ENCODE results near the gene WBP1L. TPM values are rescaled to one million over a fixed set of nuclear protein-coding genes. Genes with fewer than 3 reads are reported as not detected.

Gene WBP1L
- polyA plus RNA-seq, 3 donors = 13.4 to 64.1 (median 36.3) TPM

GRCh38 chr10:102773320-102773719, 29.6 kb downstream of the WBP1L start:
- WGBS, 3 donors = 42 to 59% (median 44%) methylated on average over 1 of the region's 1 CpG
- no peak overlapping the region for H3K27ac ChIP-seq (ENCODE audit: low read depth, low read length)

DNA sequence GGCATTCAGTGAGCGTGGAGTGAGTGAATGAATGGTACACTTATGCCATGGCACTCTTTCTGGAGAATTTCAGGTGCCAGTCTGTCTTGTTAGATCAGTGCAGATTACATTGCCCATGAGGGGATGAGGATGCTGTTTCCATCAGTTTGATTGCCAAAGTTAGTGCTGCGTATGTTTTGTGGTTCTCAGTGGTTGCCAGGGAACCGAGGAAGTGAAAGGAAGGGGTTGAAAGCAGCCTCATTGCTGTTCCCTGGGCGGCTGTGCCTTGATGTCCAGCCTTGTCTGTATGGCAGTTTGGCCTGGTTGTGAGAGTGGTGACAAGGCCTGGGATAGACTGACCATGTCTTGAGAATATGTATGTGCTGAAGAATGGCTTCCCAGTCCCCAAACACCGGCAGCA, 30.2 kb downstream of the WBP1L start:
- WGBS, 3 donors = 47 to 80% (median 49%) methylated on average over 5 of the region's 5 CpGs
- H3K27ac ChIP-seq (ENCODE audit: low read depth, low read length) = no peak overlapping the region

- H3K27ac ChIP-seq (ENCODE audit: low read depth, low read length) = peak overlapping the region; percentile 78
- WGBS, 3 donors = 44 to 46% (median 44%) methylated on average over 16 of the region's 16 CpGs
Observed at GRCh38 chr10:102775201-102775934, 31.6 kb downstream of the WBP1L start.

- 9 to 12% (median 12%) methylated on average over 17 of the region's 17 CpGs for WGBS, 3 donors
- peak overlapping the region; percentile 78 for H3K27ac ChIP-seq (ENCODE audit: low read depth, low read length)
Observed at GRCh38 chr10:102775935-102776669, 32.4 kb downstream of the WBP1L start.

GRCh38 chr10:102776779-102777456, 33.2 kb downstream of the WBP1L start:
- peak overlapping the region; percentile 78 for H3K27ac ChIP-seq (ENCODE audit: low read depth, low read length)
- 2 to 21% (median 20%) methylated on average over 9 of the region's 9 CpGs for WGBS, 3 donors

- peak overlapping the region; percentile 78 for H3K27ac ChIP-seq (ENCODE audit: low read depth, low read length)
- 75 to 83% (median 79%) methylated on average over 17 of the region's 17 CpGs for WGBS, 3 donors
Observed at GRCh38 chr10:102777711-102778453, 34.1 kb downstream of the WBP1L start.

DNA sequence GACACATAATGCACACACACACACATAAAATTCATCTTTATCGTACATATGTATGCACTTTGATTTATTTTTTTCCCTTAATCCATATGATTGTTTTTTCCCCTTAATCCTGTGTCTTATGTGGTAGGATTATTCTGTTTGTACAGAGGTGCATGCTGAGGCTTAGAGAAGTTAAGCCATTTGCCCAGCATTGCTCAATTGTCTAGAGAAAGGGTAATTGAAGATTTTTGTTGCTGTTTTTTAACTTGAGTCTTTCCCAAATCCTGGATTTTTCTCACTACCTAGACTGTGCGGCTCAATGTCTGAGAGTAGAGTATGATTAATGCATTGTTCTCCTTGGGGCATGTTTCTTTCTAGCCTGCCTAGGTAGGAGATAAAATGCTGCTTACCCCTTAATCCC, 35.0 kb downstream of the WBP1L start:
- no peak overlapping the region for H3K27ac ChIP-seq (ENCODE audit: low read depth, low read length)
- 72 to 86% (median 82%) methylated on average over 2 of the region's 2 CpGs for WGBS, 3 donors

- no peak overlapping the region for H3K27ac ChIP-seq (ENCODE audit: low read depth, low read length)
- WGBS, 3 donors = 71 to 77% (median 73%) methylated on average over 10 of the region's 10 CpGs
Observed at GRCh38 chr10:102779680-102780526, 36.2 kb downstream of the WBP1L start.

DNA sequence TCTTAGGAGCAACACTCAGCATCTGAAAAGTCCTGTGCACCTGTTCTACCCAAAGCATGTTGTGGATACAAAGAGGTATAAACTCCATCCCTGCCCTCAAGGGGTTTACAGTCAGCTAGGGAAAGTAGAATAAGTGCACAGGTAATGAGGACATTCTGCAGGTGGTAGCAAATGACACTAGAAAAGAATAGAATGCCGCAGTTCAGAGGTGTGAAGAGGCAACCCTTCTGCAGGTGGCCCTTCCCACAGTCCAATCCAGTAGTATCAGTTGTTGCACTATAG, 36.7 kb downstream of the WBP1L start:
- 97 to 100% (median 98%) methylated on average over 1 of the region's 1 CpG for WGBS, 3 donors
- H3K27ac ChIP-seq (ENCODE audit: low read depth, low read length) = no peak overlapping the region

DNA sequence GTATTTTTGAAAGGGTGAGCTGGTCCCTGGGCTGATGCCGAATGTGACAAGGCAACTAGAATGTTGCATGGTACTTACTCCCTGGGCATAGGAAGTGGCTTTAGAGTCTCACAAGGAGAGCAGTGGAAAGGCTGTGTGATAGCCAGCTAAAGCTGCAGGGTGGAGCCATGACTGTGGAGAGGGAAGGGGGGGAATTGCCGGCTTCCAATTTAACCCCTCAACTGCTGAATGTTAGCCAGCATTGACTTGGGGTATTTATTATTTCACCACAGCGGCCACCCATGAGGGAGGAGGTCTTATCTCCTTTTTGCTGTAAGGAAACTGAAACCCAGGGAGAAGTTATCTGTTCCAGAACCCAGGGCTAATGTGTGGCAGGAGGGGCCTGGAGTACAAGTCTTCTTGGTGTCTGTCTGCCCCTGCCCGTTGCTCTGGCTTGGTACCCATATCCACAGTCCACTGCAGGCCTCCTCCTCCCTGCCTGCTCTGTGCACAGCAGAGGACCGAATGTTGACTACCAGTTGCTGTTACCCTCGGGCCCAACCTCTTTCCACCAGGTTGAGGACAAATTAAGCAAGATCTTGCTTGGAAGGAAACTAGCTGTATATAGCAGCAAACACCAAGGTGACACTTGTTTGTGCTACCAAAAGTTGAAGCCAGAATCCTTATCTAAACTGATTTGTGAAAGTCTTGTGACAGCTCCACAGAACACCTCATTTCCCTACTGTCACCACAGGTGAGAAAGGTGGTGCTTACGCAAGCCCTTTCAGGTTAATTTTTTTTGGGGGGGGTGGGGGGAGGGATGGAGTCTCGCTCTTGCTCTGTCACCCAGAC, 37.6 kb downstream of the WBP1L start:
- H3K27ac ChIP-seq (ENCODE audit: low read depth, low read length) = peak overlapping the region; percentile 48
- 38 to 60% (median 39%) methylated on average over 8 of the region's 8 CpGs for WGBS, 3 donors

DNA sequence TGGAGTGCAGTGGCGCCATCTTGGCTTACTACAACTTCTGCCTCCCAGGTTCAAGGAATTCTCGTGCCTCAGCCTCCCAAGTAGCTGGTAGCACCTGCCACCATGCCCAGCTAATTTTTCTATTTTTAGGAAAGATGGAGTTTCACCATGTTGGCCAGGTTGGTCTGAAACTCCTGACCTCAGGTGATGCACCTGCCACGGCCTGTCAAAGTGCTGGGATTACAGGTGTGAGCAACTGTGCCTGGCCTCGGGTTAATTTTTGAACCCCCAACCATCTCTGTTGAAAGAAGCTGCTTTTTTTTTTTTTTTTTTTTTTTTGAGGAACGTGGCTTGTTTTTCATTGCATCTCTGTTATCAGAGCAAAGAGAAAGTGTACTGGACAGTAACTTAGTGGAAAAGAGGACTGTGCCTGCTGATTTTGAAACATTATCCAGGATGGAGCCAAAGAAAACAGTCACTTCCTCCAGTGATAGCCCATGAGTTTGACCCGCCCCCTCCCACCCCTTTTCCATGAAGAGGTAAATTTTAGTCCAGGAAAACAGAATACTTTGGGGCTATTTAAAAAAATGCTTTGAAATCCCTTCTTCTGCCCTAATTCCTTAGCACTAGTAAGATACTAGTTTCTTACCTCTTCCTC, 38.3 kb downstream of the WBP1L start:
- H3K27ac ChIP-seq (ENCODE audit: low read depth, low read length) = peak overlapping the region; percentile 83
- WGBS, 3 donors = 52 to 79% (median 60%) methylated on average over 6 of the region's 6 CpGs

- WGBS, 3 donors = 28 to 69% (median 34%) methylated on average over 18 of the region's 18 CpGs
- H3K27ac ChIP-seq (ENCODE audit: low read depth, low read length) = peak overlapping the region; percentile 87
Observed at GRCh38 chr10:102782673-102783551, 39.2 kb downstream of the WBP1L start.

GRCh38 chr10:102783568-102783967, 39.8 kb downstream of the WBP1L start:
- H3K27ac ChIP-seq (ENCODE audit: low read depth, low read length) = peak overlapping the region; percentile 87
- 19 to 74% (median 23%) methylated on average over 1 of the region's 1 CpG for WGBS, 3 donors

DNA sequence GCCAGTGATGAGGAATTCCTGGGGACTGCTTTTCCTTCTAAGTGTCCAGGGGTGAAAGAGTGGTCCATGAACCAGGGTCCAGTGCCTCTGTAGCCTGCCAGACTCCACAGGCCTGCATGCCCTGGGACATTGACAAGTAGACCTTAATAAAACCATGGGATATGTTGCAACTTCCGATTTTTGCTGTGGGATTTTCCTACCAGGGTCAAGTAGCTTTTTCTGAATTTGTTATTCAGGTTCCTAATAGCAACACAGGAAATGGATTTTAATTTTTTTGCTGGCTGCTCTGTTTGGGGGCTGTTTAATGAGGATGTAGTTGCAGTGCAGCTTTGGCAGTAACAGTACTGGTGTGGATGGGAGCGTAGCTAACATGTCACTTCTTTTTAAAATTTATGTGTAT, 42.1 kb downstream of the WBP1L start:
- WGBS, 3 donors = 10 to 51% (median 20%) methylated on average over 2 of the region's 2 CpGs
- no peak overlapping the region for H3K27ac ChIP-seq (ENCODE audit: low read depth, low read length)

DNA sequence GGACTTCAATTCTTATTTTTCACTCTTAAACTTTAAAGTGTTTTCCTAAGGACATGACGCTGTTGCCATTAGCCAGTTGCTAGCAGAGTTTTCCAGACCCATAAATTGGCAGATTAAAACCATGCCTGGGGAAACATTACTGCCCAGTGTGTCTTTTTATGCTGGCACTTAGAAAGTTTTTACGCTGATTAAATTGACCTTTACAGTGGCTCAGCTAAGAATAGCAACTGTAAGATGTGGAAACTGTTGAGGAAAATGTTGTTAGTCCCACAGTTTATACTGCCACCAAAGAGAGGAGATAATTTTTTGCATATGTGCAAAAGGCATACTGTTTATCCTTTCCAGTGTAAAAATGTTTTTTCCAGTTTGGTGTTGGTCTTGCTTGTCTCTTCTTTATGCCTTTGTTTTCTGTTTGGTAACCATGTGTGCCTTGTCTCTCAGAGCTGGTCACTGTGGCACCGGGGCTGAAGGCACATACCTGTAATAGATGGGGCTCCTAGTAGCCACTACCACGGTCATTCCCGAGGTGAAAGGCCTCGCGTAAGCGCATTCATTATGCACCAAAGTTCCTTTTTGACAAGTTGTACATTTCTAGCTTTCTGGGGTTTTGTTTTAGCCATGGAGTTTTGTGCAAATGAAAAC, 48.1 kb downstream of the WBP1L start:
- WGBS, 3 donors = 81 to 86% (median 85%) methylated on average over 8 of the region's 8 CpGs

More for the DNA sequence above, 48.1 kb downstream of the WBP1L start:
- no peak overlapping the region for H3K27ac ChIP-seq (ENCODE audit: low read depth, low read length)

Data from adipose tissue (tissue), 3 donors.